GM23338 (cell line): Measurements from ENCODE around the gene GPRC5B. TPM values are rescaled to one million over a fixed set of nuclear protein-coding genes. Genes with fewer than 3 reads are reported as not detected.

Experiments used
- CTCF ChIP-seq, 2 experiments: fragments of 200-600 bp in 1 of 2; sonication (generic) in 1 of 2; conservative IDR thresholded peaks; 2 replicates each; pipeline versions ENCODE4 v1.5.1 to v1.6.1; 2016 to 2017; ENCODE audit warnings: antibody characterized with exemption in 2 of 2, low read depth in 2 of 2, mild to moderate bottlenecking in 2 of 2, moderate library complexity in 1 of 2
- ETS1 ChIP-seq: IDR thresholded peaks from 2 replicates; pipeline ENCODE4 v1.6.1; 2016; ENCODE audit warnings: antibody characterized with exemption
- EZH2 ChIP-seq: fragments of 200-600 bp; sonication (generic); IDR thresholded peaks from one replicate; pipeline ENCODE4 v1.8.0; 2017; ENCODE audit warnings: antibody characterized with exemption, mild to moderate bottlenecking, low read depth; ENCODE audit not compliant: unreplicated experiment
- JUNB ChIP-seq: IDR thresholded peaks from one replicate; pipeline ENCODE4 v1.6.1; 2016; ENCODE audit warnings: antibody characterized with exemption; ENCODE audit not compliant: unreplicated experiment
- NANOG ChIP-seq: IDR thresholded peaks from 2 replicates; pipeline ENCODE4 v1.6.1; 2016; ENCODE audit warnings: antibody characterized with exemption, borderline replicate concordance
- POLR2AphosphoS5 ChIP-seq: IDR thresholded peaks from 2 replicates; pipeline ENCODE4 v1.6.1; 2016; ENCODE audit warnings: antibody characterized with exemption, low read depth
- STAT1 ChIP-seq: IDR thresholded peaks from one replicate; pipeline ENCODE4 v1.6.1; 2016; ENCODE audit warnings: antibody characterized with exemption; ENCODE audit not compliant: unreplicated experiment
- ZNF331 ChIP-seq: fragments of 250-450 bp; sonication (Bioruptor Pico); IDR thresholded peaks from 2 replicates; pipeline ENCODE4 v1.5.0; 2020; ENCODE audit warnings: low read depth, mild to moderate bottlenecking, moderate library complexity
- ZNF462 ChIP-seq: fragments of 250-450 bp; sonication (Bioruptor Pico); IDR thresholded peaks from 2 replicates; pipeline ENCODE4 v1.5.0; 2020; ENCODE audit warnings: mild to moderate bottlenecking, moderate library complexity
- polyA plus RNA-seq: library from polyadenylated mRNA; unstranded; fragments of >200 nt; fragmentation: Nextera tagmentation; extraction: Ambion mirVana; gene quantifications from 2 replicates; pipeline ENCODE4 v1.2.1, GENCODE V29; 2016
- total RNA-seq: library from RNA; depleted of rRNA; stranded (reverse); fragments of >200 nt; shearing (Covaris generic); gene quantifications from 2 replicates; pipeline ENCODE4 v1.2.3, GENCODE V29; 2014

GPRC5B gene
- total and polyA plus RNA-seq, 2 experiments from 2014 or later = 70.9 to 82.5 TPM

GRCh38 chr16:19861811-19862327 is 22.8 kb downstream of the GPRC5B start (continued):
- TF ChIP-seq ZNF462 (CRISPR knock-in tag) = peak; percentile 83
- TF ChIP-seq POLR2AphosphoS5 = no peak
- TF ChIP-seq CTCF (conservative IDR thresholded peaks at IDR 0.05; ENCODE audit: low read depth in 2 of 2) = no peak
- TF ChIP-seq EZH2 = no peak
- no peak for TF ChIP-seq ETS1
- no peak for TF ChIP-seq JUNB
- TF ChIP-seq NANOG = no peak
- no peak for TF ChIP-seq ZNF331
- TF ChIP-seq STAT1 = no peak
